Peyer's patch (tissue), 4 donors: ENCODE measurements around the gene PFDN6. TPM values are rescaled to one million over a fixed set of nuclear protein-coding genes. Genes with fewer than 3 reads are reported as not detected.
A peak's percentile ranks its signal among the peaks of the same experiment; 100 is the strongest.

ENCODE experiments used
- DNase-seq, 3 donors: peaks; one replicate each; pipeline ENCODE4 v3.0.0-alpha.2; 2017 to 2019
- H3K27ac ChIP-seq, 4 donors: fragments of 200-600 bp; sonication (generic); one replicate each; pipeline ENCODE4 v1.5.1; 2016 to 2019
- H3K27me3 ChIP-seq, 2 donors: fragments of 200-600 bp; sonication (generic); one replicate each; pipeline ENCODE4 v1.5.1; 2019
- H3K36me3 ChIP-seq, 3 donors: fragments of 200-600 bp; sonication (generic); one replicate each; pipeline ENCODE4 v1.5.1; 2016 to 2019
- H3K4me1 ChIP-seq, 4 donors: fragments of 200-600 bp; sonication (generic); one replicate each; pipeline ENCODE4 v1.5.1; 2016 to 2019
- H3K4me3 ChIP-seq, 4 donors: fragments of 200-600 bp; sonication (generic); 1 replicate in 3 of 4; 2 replicates in 1 of 4; pipeline ENCODE4 v1.5.1; 2016 to 2019; ENCODE audit warnings: mild to moderate bottlenecking in 1 of 4
- H3K9me3 ChIP-seq, 4 donors: fragments of 200-600 bp; sonication (generic); one replicate each; pipeline ENCODE4 v1.5.1; 2016 to 2019; ENCODE audit warnings: mild to moderate bottlenecking in 1 of 4
- CTCF ChIP-seq, 6 experiments: fragments of 450-650 bp in 4 of 6; fragments of 200-600 bp in 2 of 6; sonication (generic) in 1 of 6; IDR thresholded peaks; one replicate each; pipeline ENCODE4 v1.5.1; 2017 to 2019; ENCODE audit warnings: antibody characterized with exemption in 6 of 6, mild to moderate bottlenecking in 3 of 6, moderate library complexity in 1 of 6
- POLR2A ChIP-seq, 2 donors: fragments of 450-650 bp; IDR thresholded peaks; one replicate each; pipeline ENCODE4 v1.5.1; 2017; ENCODE audit warnings: antibody characterized with exemption in 2 of 2, mild to moderate bottlenecking in 2 of 2, moderate library complexity in 2 of 2
- total RNA-seq, 4 donors: library from RNA; depleted of rRNA; stranded (reverse); fragments of >200 nt; gene quantifications; one replicate each; pipeline ENCODE4 v1.1.0, GENCODE V29; 2016

The PFDN6 gene
- total RNA-seq, 4 donors from 2014 or later = 12.4 to 24.8 (median 14.4) TPM

- peak within 1 kb of the TSS; percentile 66 to 84 (median 71) for H3K4me3 ChIP-seq
- peaks cover 0 to 56% (median 21%) of the 10 kb centered on the region in 4 donors for H3K4me1 ChIP-seq
- TF ChIP-seq POLR2A (IDR thresholded peaks at IDR 0.05) = peak; percentile 70 to 88
- TF ChIP-seq CTCF (IDR thresholded peaks at IDR 0.05) = peak in 5 of 6 experiments; percentile 46 to 65 (median 52)
- peaks cover 0 to 40% (median 0%) of the 10 kb centered on the region in 3 donors for H3K36me3 ChIP-seq
- H3K27ac ChIP-seq = peak within 1 kb of the TSS; percentile 88 to 97 (median 90)
- no peaks in the 10 kb centered on the region for H3K9me3 ChIP-seq
- no peaks in the 10 kb centered on the region for H3K27me3 ChIP-seq
- DNase-seq = peak; percentile 87 to 91 (median 90)
These were observed 12.3 kb upstream of the PFDN6 start, which contains the start of gene B3GALT4 for GRCh38 chr6:33276864-33277662. TSS of gene B3GALT4 (plus strand) at chr6:33277123. CDS start at chr6:33277420, 297 bp downstream.

GRCh38 chr6:33277663-33278391, 11.6 kb upstream of the PFDN6 start:
- Histone ChIP-seq H3K27me3 (no peaks in the 10 kb centered on the region), H3K36me3 (peaks cover 0 to 40% (median 0%) of the 10 kb centered on the region in 3 donors), H3K4me3 (peak overlapping the region; percentile 66 to 84 (median 71)), H3K9me3 (no peaks in the 10 kb centered on the region), H3K4me1 (peaks cover 0 to 52% (median 19%) of the 10 kb centered on the region in 4 donors), H3K27ac (peak overlapping the region; percentile 88 to 97 (median 90))
- DNase-seq = peak in 2 of 3 donors; percentile 79
- TF ChIP-seq CTCF (IDR thresholded peaks at IDR 0.05) = peak in 1 of 6 experiments; percentile 19
- TF ChIP-seq POLR2A (IDR thresholded peaks at IDR 0.05) = no peak

- no peaks in the 10 kb centered on the region for H3K9me3 ChIP-seq
- TF ChIP-seq POLR2A (IDR thresholded peaks at IDR 0.05) (no peak), CTCF (IDR thresholded peaks at IDR 0.05) (no peak)
- peak overlapping the region; percentile 88 to 97 (median 90) for H3K27ac ChIP-seq
- H3K4me1 ChIP-seq = peaks cover 0 to 47% (median 16%) of the 10 kb centered on the region in 4 donors
- no peak for DNase-seq
- H3K4me3 ChIP-seq = peak overlapping the region in 2 of 4 donors; percentile 66 to 75
- no peaks in the 10 kb centered on the region for H3K27me3 ChIP-seq
- H3K36me3 ChIP-seq = peaks cover 0 to 41% (median 0%) of the 10 kb centered on the region in 3 donors
These were observed 11.0 kb upstream of the PFDN6 start for GRCh38 chr6:33278392-33278741.

GRCh38 chr6:33278810-33279209, 10.6 kb upstream of the PFDN6 start:
- DNase-seq = no peak
- no peak overlapping the region for H3K4me3 ChIP-seq
- peaks cover 0 to 43% (median 15%) of the 10 kb centered on the region in 4 donors for H3K4me1 ChIP-seq
- peak overlapping the region in 1 of 4 donors; percentile 97 for H3K27ac ChIP-seq
- H3K27me3 ChIP-seq = no peaks in the 10 kb centered on the region
- H3K36me3 ChIP-seq = peaks cover 0 to 42% (median 0%) of the 10 kb centered on the region in 3 donors
- TF ChIP-seq CTCF (IDR thresholded peaks at IDR 0.05) = no peak
- no peak for TF ChIP-seq POLR2A (IDR thresholded peaks at IDR 0.05)
- H3K9me3 ChIP-seq = no peaks in the 10 kb centered on the region

- TF ChIP-seq CTCF (IDR thresholded peaks at IDR 0.05) = no peak
- no peak for TF ChIP-seq POLR2A (IDR thresholded peaks at IDR 0.05)
- Histone ChIP-seq H3K27me3 (no peaks in the 10 kb centered on the region), H3K4me3 (no peak overlapping the region), H3K9me3 (no peaks in the 10 kb centered on the region), H3K27ac (no peak overlapping the region), H3K4me1 (peaks cover 0 to 38% (median 12%) of the 10 kb centered on the region in 4 donors), H3K36me3 (peaks cover 0 to 40% (median 0%) of the 10 kb centered on the region in 3 donors)
- no peak for DNase-seq
These were observed 10.1 kb upstream of the PFDN6 start for GRCh38 chr6:33279257-33279695.
